Measurements from ENCODE around the gene SLC25A12. TPM values are rescaled to one million over a fixed set of nuclear protein-coding genes. Genes with fewer than 3 reads are reported as not detected.

SLC25A12 gene
- total RNA-seq (2011; cell fraction: chromatin; rRNA removed; ENCODE audit: low replicate concordance) = 36.2 and 70.5 TPM in 2 replicates
- 12.8 and 19.2 TPM in 2 replicates for total RNA-seq (2011; cell fraction: nucleolus; rRNA removed)
- 30.2 and 31.1 TPM in 2 replicates for total RNA-seq (2011; cell fraction: nucleoplasm; rRNA removed)
- 13.5 and 17.5 TPM in 2 replicates for total RNA-seq (2014; rRNA removed)
- 23.8 and 24.6 TPM in 2 replicates for total RNA-seq (2014; rRNA removed; fragmentation: Illumina TruSeq; extraction: Trizol)
- 22.6 and 22.7 TPM in 2 replicates for total RNA-seq (2015; rRNA removed; fragmentation: Illumina TruSeq; extraction: Trizol)
- 20.5 and 21.3 TPM in 2 replicates for total RNA-seq (2021)
- polyA plus RNA-seq (2011; rRNA removed) = 27.1 and 36.5 TPM in 2 replicates
- 14.3 and 17.6 TPM in 2 replicates for polyA plus RNA-seq (2011; cell fraction: cytosol; rRNA removed)
- 33.7 and 36.3 TPM in 2 replicates for polyA plus RNA-seq (2011; cell fraction: nucleus; rRNA removed)
- 14.2 and 15.0 TPM in 2 replicates for polyA plus RNA-seq (2012)
- 20.3 and 21.7 TPM in 2 replicates for polyA plus RNA-seq (2014; fragmentation: Illumina TruSeq; extraction: Trizol)
- 10 to 100 TPM; 18.3 to 31.5 TPM for polyA plus RNA-seq (2014; fragmentation: Nextera tagmentation; extraction: Ambion mirVana)
- polyA plus RNA-seq (2014; rRNA removed) = 17.6 and 23.2 TPM in 2 replicates
- polyA minus RNA-seq (2011; rRNA and poly(A)+ RNA removed) = 41.6 and 43.3 TPM in 2 replicates
- 12.9 and 19.3 TPM in 2 replicates for polyA minus RNA-seq (2011; cell fraction: cytosol; rRNA and poly(A)+ RNA removed)
- polyA minus RNA-seq (2011; cell fraction: nucleus; rRNA and poly(A)+ RNA removed) = 17.6 and 21.2 TPM in 2 replicates
- percentile 74 among the genes with signal in this experiment for Bru-seq, nascent RNA
- percentile 73 among the genes with signal in this experiment for BruChase-seq, experiment 1, labeled RNA remaining after a 2-hour chase
- percentile 71 among the genes with signal in this experiment for BruChase-seq, experiment 2, labeled RNA remaining after a 6-hour chase
- long read RNA-seq, experiment 1, transcript SLC25A12-202 (18 exons, 2,979 nt) = major isoform, 51 of 94 reads
- long read RNA-seq, experiment 1, partial matches to known transcripts = 18 of 94 reads
- long read RNA-seq, experiment 1, other reads (novel, unspliced or antisense) = 24 of 94 reads
- long read RNA-seq, experiment 2, transcript SLC25A12-202 (18 exons, 2,979 nt) = major isoform, 7 of 25 reads
- long read RNA-seq, experiment 2, partial matches to known transcripts = 7 of 25 reads
- long read RNA-seq, experiment 2, other reads (novel, unspliced or antisense) = 10 of 25 reads
- long read RNA-seq, experiment 3, transcript SLC25A12-202 (18 exons, 2,979 nt) = major isoform, 6 of 13 reads
- long read RNA-seq, experiment 3, partial matches to known transcripts = 2 of 13 reads
- long read RNA-seq, experiment 3, other reads (novel, unspliced or antisense) = 5 of 13 reads

GRCh38 chr2:171893824-171894611, at the start of gene SLC25A12:
Gene SLC25A12, minus strand, starts transcription at chr2:171894244. Its CDS starts 30 bp downstream, at chr2:171894214.
- peak within 1 kb of the TSS; percentile 96 for H3K4me2 ChIP-seq (ENCODE audit: insufficient read depth, low read length)
- under 1% methylated on average over 54 of the region's 63 CpGs for WGBS (ENCODE audit: insufficient coverage, low coverage, missing lambda C conversion rate)
- H3K9me3 ChIP-seq (replicated peaks; ENCODE audit: control insufficient read depth, insufficient read depth, low read depth, low read length) = peaks cover 5% of the 10 kb centered on the region; the same call in 1 of the 2 replicates
- H4K20me1 ChIP-seq (replicated peaks; ENCODE audit: control insufficient read depth, insufficient read depth, low read length) = no peaks in the 10 kb centered on the region
- POLR2A ChIA-PET = interaction anchor here (0.6 to 10.9 kb wide), 12 partner anchors 8 to 213 kb away, joined by 3 to 78 read pairs (median 4); partner anchors contain the start of genes DLX1 and HAT1
- no peaks in the 10 kb centered on the region for H3K27me3 ChIP-seq (ENCODE audit: control insufficient read depth in 2 of 2, insufficient read depth in 2 of 2, low read length in 2 of 2)
- H3K79me2 ChIP-seq (ENCODE audit: control insufficient read depth, insufficient read depth, low read length) = peaks cover 12% of the 10 kb centered on the region; the same call in 2 of the 3 replicates
- peaks cover 5 to 12% of the 10 kb centered on the region in 2 experiments; a peak in 3 of 5 replicates for H3K4me1 ChIP-seq (replicated peaks in 1 of 2; ENCODE audit: control insufficient read depth in 2 of 2, insufficient read depth in 2 of 2, low read length in 2 of 2)
- in situ Hi-C loops (cut with MboI) (no loop called here), intact Hi-C loops (cut with micrococcal nuclease) (loop anchor here (2.0 to 10.0 kb wide), 2 partner anchors 29 to 189 kb away; partner anchors contain the start of gene HAT1)
- H3K9me1 ChIP-seq (ENCODE audit: control insufficient read depth, insufficient read depth, low read length) = no peaks in the 10 kb centered on the region
- peak; percentile 87 to 95 (median 91) for DNase-seq (ENCODE audit: extremely low read depth in 1 of 4, low spot score in 3 of 4)
- peak within 1 kb of the TSS; percentile 77 to 90 for H3K9ac ChIP-seq (ENCODE audit: insufficient read depth in 1 of 2, low read depth in 2 of 2, low read length in 2 of 2)
- peak within 1 kb of the TSS; percentile 86 for H3K27ac ChIP-seq (ENCODE audit: extremely low read depth, low read depth, low read length)
- FAIRE-seq = peak; percentile 23
- peak; percentile 97 for ATAC-seq
- H3K4me3 ChIP-seq = peak within 1 kb of the TSS; percentile 79
- peak within 1 kb of the TSS; percentile 99 for H2AFZ ChIP-seq (ENCODE audit: low read depth, low read length)
- peaks cover 21% of the 10 kb centered on the region for H3K36me3 ChIP-seq (ENCODE audit: control insufficient read depth, insufficient read depth, low read length)
- CTCF ChIA-PET (ENCODE audit: low intra/inter-chr PET ratio) = no interaction called here
- no TSS peak for BruUV-seq (replicated peaks)
- TF ChIP-seq SETDB1 (IDR thresholded peaks at IDR 0.05; ENCODE audit: low read length) (no peak), ETV1 (tag; conservative IDR thresholded peaks at IDR 0.05; ENCODE audit: low read depth) (no peak), SUPT5H (IDR thresholded peaks at IDR 0.05) (peak; percentile 85), ZNF232 (CRISPR knock-in tag; IDR thresholded peaks at IDR 0.05) (no peak), JUNB (CRISPR knock-in tag; conservative IDR thresholded peaks at IDR 0.05) (no peak), HBP1 (CRISPR knock-in tag; IDR thresholded peaks at IDR 0.05) (peak; percentile 91; the same call in 1 of the 2 replicates), E2F3 (CRISPR knock-in tag; IDR thresholded peaks at IDR 0.05) (0 out of 2 replicates have a peak, but pooled peaks have one; percentile 16), PHTF2 (CRISPR knock-in tag; IDR thresholded peaks at IDR 0.05) (no peak), ZNF589 (CRISPR knock-in tag; IDR thresholded peaks at IDR 0.05; ENCODE audit: low read depth) (no peak), JUN (IDR thresholded peaks at IDR 0.05; ENCODE audit: borderline replicate concordance, low read depth, low read length) (no peak), JUN (CRISPR knock-in tag; IDR thresholded peaks at IDR 0.05; ENCODE audit: borderline replicate concordance) (no peak), SMARCA5 (IDR thresholded peaks at IDR 0.05) (peak; percentile 68), MITF (IDR thresholded peaks at IDR 0.05) (no peak), WHSC1 (IDR thresholded peaks at IDR 0.05; ENCODE audit: low read length) (no peak), MBD2 (IDR thresholded peaks at IDR 0.05; ENCODE audit: borderline replicate concordance, low read depth) (peak; percentile 56)

All from K562 (cell line).